Spleen (tissue), 11 donors: ENCODE measurements around the gene MTX3. TPM values are rescaled to one million over a fixed set of nuclear protein-coding genes. Genes with fewer than 3 reads are reported as not detected.

ENCODE experiments used
- DNase-seq: peaks from one replicate; pipeline ENCODE4 v3.0.0-alpha.2; 2020
- H3K27ac ChIP-seq, 8 donors: fragments of 200-600 bp; sonication (generic) in 7 of 8; 1 replicate in 4 of 8; 2 replicates in 4 of 8; pipeline versions ENCODE4 v1.5.0 to v1.8.0; 2016 to 2021; ENCODE audit warnings: inconsistent platforms in 4 of 8, mild to moderate bottlenecking in 4 of 8, moderate library complexity in 1 of 8
- H3K27me3 ChIP-seq, 7 donors: fragments of 200-600 bp; sonication (generic) in 6 of 7; replicated peaks in 1 of 7; 1 replicate in 4 of 7; 2 replicates in 3 of 7; pipeline versions ENCODE4 v1.5.0 to v1.8.0; 2016 to 2021; ENCODE audit warnings: inconsistent platforms in 3 of 7, mild to moderate bottlenecking in 1 of 7
- H3K36me3 ChIP-seq, 6 donors: fragments of 200-600 bp; sonication (generic) in 5 of 6; 1 replicate in 4 of 6; 2 replicates in 2 of 6; pipeline versions ENCODE4 v1.5.0 to v1.8.0; 2016 to 2021; ENCODE audit warnings: inconsistent platforms in 2 of 6
- H3K4me1 ChIP-seq, 6 donors: fragments of 200-600 bp; sonication (generic) in 5 of 6; 1 replicate in 3 of 6; 2 replicates in 3 of 6; pipeline versions ENCODE4 v1.5.0 to v1.8.0; 2016 to 2021; ENCODE audit warnings: inconsistent platforms in 3 of 6
- H3K4me3 ChIP-seq, 8 donors: fragments of 200-600 bp; sonication (generic) in 7 of 8; 1 replicate in 4 of 8; 2 replicates in 4 of 8; pipeline versions ENCODE4 v1.5.0 to v1.8.0; 2016 to 2021; ENCODE audit warnings: inconsistent platforms in 4 of 8, mild to moderate bottlenecking in 4 of 8, moderate library complexity in 2 of 8
- H3K9me3 ChIP-seq, 8 donors: fragments of 200-600 bp; sonication (generic) in 7 of 8; 1 replicate in 4 of 8; 2 replicates in 4 of 8; pipeline versions ENCODE4 v1.5.0 to v1.8.0; 2016 to 2021; ENCODE audit warnings: inconsistent platforms in 4 of 8
- POLR2A ChIP-seq, 3 donors: fragments of 450-650 bp; IDR thresholded peaks; one replicate each; pipeline ENCODE4 v1.5.1; 2017; ENCODE audit warnings: antibody characterized with exemption in 3 of 3, mild to moderate bottlenecking in 1 of 3
- POLR2AphosphoS5 ChIP-seq, 3 donors: sonication (generic); formaldehyde crosslinking; IDR thresholded peaks; one replicate each; pipeline ENCODE4 v1.5.1; 2017; ENCODE audit warnings: antibody characterized with exemption in 3 of 3
- WGBS, 5 donors: extraction: QIAGEN DNeasy Blood & Tissue Kit in 3 of 5; methylation state at CpG; one replicate each; pipeline versions ENCODE4 v1.1.5 to v1.1.7; 2013 to 2018; 5-methylcytosine and 5-hydroxymethylcytosine counted together
- intact Hi-C: fragments of 100-400 bp; cut with DNase I; formaldehyde crosslinking; loops from one replicate; pipeline ENCODE4 v1.15.0; 2023; ENCODE audit warnings: low total_unique reads
- polyA plus RNA-seq, 3 donors: library from polyadenylated mRNA; stranded (reverse); fragments of 200-250 nt; gene quantifications; one replicate each; pipeline ENCODE4 v1.2.1, GENCODE V29; 2013
- total RNA-seq, 7 donors: library from RNA; depleted of rRNA in 3 of 7; stranded (reverse); fragments of >200 nt in 3 of 7; fragmentation: NEBNext Ultra II Directional in 4 of 7; extraction: Animal tissue kit (Norgen Biotek cat#: 25700) in 4 of 7; gene quantifications; one replicate each; pipeline versions ENCODE4 v1.1.0 to v1.2.1, GENCODE V29; 2016 to 2021
- TF ChIP-seq, protein P1 (sequence below), 11 experiments: fragments of 200-600 bp in 7 of 11; fragments of 450-650 bp in 4 of 11; sonication (generic) in 4 of 11; IDR thresholded peaks in 8 of 11; conservative IDR thresholded peaks in 3 of 11; 1 replicate in 7 of 11; 2 replicates in 4 of 11; pipeline versions ENCODE4 v1.4.0 to v1.8.0; 2016 to 2021; ENCODE audit warnings: antibody characterized with exemption in 11 of 11, inconsistent platforms in 4 of 11, mild to moderate bottlenecking in 1 of 11
- donor health status: healthy with polysubstance abuse.
- donor health status: DM: no; HTN: no; CAD: no; lungs with moderate emphysema.
- donor health status: DM: no; HTN: no; CAD: no.
- donor health status: Bipolar disorder and iron deficiency.
- donor health status: healthy.
- donor health status: DM: no; HTN: no; CAD: no.
- donor health status: DM: yes; HTN: yes; CAD: no.

Gene MTX3
- total and polyA plus RNA-seq, 10 donors = 6.0 to 19.8 (median 15.8) TPM

DNA sequence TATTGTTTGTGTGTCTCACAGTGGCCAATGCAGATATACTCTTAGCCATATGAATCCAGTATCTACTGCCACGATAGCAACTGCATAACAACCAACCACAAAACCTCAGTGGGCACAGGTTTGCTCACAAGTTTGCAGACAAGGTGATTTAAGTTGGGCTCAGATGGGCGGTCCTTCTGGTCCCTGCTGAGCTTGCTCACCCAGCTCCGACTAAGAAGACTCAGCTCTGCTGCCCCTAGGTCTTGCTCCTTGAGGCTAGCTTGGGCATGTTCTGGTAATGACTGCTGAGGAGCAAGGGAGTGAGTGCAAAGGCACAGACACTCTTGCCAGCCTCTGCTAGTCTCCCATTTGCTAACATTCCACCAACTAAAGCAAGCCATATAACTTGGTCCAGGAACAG, 52.6 kb downstream of the MTX3 start:
- peaks cover 0 to 2% (median 0%) of the 10 kb centered on the region in 8 donors for H3K9me3 ChIP-seq
- intact Hi-C loops = no loop called here
- no peak for TF ChIP-seq POLR2A (IDR thresholded peaks at IDR 0.05)
- TF ChIP-seq POLR2AphosphoS5 (IDR thresholded peaks at IDR 0.05) = no peak
- TF ChIP-seq, protein P1, sequence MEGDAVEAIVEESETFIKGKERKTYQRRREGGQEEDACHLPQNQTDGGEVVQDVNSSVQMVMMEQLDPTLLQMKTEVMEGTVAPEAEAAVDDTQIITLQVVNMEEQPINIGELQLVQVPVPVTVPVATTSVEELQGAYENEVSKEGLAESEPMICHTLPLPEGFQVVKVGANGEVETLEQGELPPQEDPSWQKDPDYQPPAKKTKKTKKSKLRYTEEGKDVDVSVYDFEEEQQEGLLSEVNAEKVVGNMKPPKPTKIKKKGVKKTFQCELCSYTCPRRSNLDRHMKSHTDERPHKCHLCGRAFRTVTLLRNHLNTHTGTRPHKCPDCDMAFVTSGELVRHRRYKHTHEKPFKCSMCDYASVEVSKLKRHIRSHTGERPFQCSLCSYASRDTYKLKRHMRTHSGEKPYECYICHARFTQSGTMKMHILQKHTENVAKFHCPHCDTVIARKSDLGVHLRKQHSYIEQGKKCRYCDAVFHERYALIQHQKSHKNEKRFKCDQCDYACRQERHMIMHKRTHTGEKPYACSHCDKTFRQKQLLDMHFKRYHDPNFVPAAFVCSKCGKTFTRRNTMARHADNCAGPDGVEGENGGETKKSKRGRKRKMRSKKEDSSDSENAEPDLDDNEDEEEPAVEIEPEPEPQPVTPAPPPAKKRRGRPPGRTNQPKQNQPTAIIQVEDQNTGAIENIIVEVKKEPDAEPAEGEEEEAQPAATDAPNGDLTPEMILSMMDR (IDR thresholded peaks at IDR 0.05 in 8 of 11, conservative IDR thresholded peaks at IDR 0.05 in 3 of 11) = no peak
- WGBS, 5 donors = 67 to 83% (median 76%) methylated on average over 3 of the region's 3 CpGs
- H3K4me3 ChIP-seq = no peak overlapping the region
- no peak overlapping the region for H3K27ac ChIP-seq
- no peak for DNase-seq
- H3K4me1 ChIP-seq = peaks cover 0 to 6% (median 0%) of the 10 kb centered on the region in 6 donors
- no peaks in the 10 kb centered on the region for H3K27me3 ChIP-seq
- H3K36me3 ChIP-seq = no peaks in the 10 kb centered on the region

DNA sequence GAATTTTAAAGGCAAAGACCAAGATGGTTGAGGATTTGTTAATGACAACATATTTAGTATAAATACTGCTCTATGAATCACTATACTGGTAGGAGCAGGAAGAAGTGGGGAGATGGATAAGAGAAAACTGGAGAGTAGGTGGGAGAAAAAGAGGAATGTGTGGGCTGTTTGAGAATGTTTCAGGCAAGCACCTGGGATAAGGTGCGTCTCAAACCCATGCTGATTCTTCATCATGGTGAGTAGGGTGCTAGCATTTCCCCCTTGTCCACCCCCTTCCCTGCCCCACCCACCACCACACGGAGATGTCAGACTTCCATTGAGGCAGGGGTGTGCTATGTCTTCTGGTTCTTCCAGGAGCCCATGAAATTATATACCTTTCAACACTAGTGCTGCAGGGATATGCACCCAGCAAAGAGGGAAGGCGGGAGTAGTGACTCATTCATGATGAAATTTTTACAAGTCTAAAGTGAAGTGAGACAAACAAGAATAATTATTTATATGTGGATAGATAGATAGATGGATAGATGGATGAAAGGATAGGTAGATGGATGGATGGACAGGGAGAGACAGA, 54.3 kb downstream of the MTX3 start:
- Histone ChIP-seq H3K36me3 (no peaks in the 10 kb centered on the region), H3K4me3 (no peak overlapping the region), H3K4me1 (peaks cover 0 to 6% (median 0%) of the 10 kb centered on the region in 6 donors), H3K27me3 (no peaks in the 10 kb centered on the region), H3K9me3 (peaks cover 0 to 13% (median 2%) of the 10 kb centered on the region in 8 donors), H3K27ac (no peak overlapping the region)
- no peak for DNase-seq
- TF ChIP-seq POLR2A (IDR thresholded peaks at IDR 0.05) (no peak), POLR2AphosphoS5 (IDR thresholded peaks at IDR 0.05) (no peak)
- TF ChIP-seq, protein P1 (IDR thresholded peaks at IDR 0.05 in 8 of 11, conservative IDR thresholded peaks at IDR 0.05 in 3 of 11) = no peak
- WGBS, 5 donors = 76 to 87% (median 83%) methylated on average over 3 of the region's 3 CpGs
- intact Hi-C loops = no loop called here

DNA sequence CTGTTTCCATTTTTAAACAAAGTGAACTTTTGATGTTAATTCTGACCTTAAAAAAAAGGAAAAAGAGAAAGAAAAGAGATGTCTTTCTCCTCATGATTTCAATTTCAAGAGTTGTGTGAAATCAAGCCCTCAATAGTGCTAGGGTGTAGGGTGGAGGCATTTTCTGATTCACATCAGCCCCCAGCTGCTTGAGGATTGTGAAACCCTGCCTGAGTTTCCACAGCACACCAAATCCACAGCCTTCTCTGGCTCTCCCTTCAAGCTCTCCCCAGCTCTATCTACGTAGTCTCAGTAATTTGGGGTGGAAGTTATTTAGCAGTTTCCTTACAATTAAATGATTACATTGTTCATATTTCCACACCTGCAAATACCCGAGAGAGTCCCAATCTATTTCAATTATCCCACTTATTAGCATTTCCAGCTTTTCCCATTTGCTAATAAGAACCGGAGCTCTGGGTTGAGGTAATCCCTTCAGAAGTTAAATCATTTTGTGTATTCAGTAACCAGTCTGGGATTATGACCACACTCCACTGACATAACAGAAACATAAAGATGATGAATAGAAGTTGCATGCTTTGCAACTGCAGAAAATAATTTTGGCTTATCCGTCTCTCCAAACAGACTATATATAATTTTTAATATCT, 54.9 kb downstream of the MTX3 start:
- Histone ChIP-seq H3K9me3 (peaks cover 0 to 13% (median 2%) of the 10 kb centered on the region in 8 donors), H3K27ac (no peak overlapping the region), H3K4me1 (peaks cover 0 to 6% (median 0%) of the 10 kb centered on the region in 6 donors), H3K36me3 (no peaks in the 10 kb centered on the region), H3K27me3 (no peaks in the 10 kb centered on the region), H3K4me3 (no peak overlapping the region)
- TF ChIP-seq, protein P1 (IDR thresholded peaks at IDR 0.05 in 8 of 11, conservative IDR thresholded peaks at IDR 0.05 in 3 of 11) = no peak
- TF ChIP-seq POLR2AphosphoS5 (IDR thresholded peaks at IDR 0.05) (no peak), POLR2A (IDR thresholded peaks at IDR 0.05) (no peak)
- WGBS, 5 donors = 73 to 84% (median 76%) methylated on average over 4 of the region's 4 CpGs
- DNase-seq = no peak
- intact Hi-C loops = no loop called here

DNA sequence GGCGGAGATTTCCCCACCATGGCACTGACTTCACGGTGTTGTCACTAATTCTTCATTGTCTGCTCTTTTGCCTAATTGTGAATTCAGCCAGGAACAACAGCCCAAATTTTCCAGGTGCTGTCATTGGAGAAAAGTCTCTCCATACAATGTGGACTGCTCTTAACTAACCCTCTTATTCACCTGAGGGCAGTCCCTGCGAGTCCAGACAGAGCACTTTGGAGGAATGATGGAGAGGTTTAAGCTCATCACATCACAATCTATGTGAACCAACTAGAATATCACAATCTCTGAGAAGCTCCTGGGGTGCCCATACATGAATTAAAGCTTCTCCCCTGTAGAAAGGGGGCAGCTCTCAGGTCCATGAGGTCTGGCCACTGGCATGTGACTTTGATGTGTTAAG, 56.4 kb downstream of the MTX3 start:
- no peak for TF ChIP-seq POLR2A (IDR thresholded peaks at IDR 0.05)
- TF ChIP-seq, protein P1 (IDR thresholded peaks at IDR 0.05 in 8 of 11, conservative IDR thresholded peaks at IDR 0.05 in 3 of 11) = no peak
- TF ChIP-seq POLR2AphosphoS5 (IDR thresholded peaks at IDR 0.05) = no peak
- H3K27me3 ChIP-seq = no peaks in the 10 kb centered on the region

More for the DNA sequence above, 56.4 kb downstream of the MTX3 start:
- Histone ChIP-seq H3K36me3 (no peaks in the 10 kb centered on the region), H3K9me3 (peaks cover 0 to 13% (median 2%) of the 10 kb centered on the region in 8 donors), H3K4me1 (peaks cover 0 to 6% (median 0%) of the 10 kb centered on the region in 6 donors), H3K27ac (no peak overlapping the region), H3K4me3 (no peak overlapping the region)
- no peak for DNase-seq
- 89 to 99% (median 92%) methylated on average over 3 of the region's 3 CpGs for WGBS, 5 donors
- intact Hi-C loops = no loop called here
